HEK293T (cell line): Measurements from ENCODE around the gene ID3.

Experiments
- ARNT ChIP-seq: fragments of 450-650 bp; IDR thresholded peaks from 2 replicates; pipeline ENCODE4 v1.6.1; 2017; ENCODE audit warnings: mild to moderate bottlenecking
- FOXK2 ChIP-seq: fragments of 450-650 bp; IDR thresholded peaks from 2 replicates; pipeline ENCODE4 v1.6.1; 2016; ENCODE audit warnings: mild to moderate bottlenecking
- FOXM1 ChIP-seq: fragments of 450-650 bp; IDR thresholded peaks from 2 replicates; pipeline ENCODE4 v1.6.1; 2017; ENCODE audit warnings: mild to moderate bottlenecking, borderline replicate concordance
- TARDBP ChIP-seq: fragments of 450-650 bp; IDR thresholded peaks from 2 replicates; pipeline ENCODE4 v1.6.1; 2016
- ZNF384 ChIP-seq: fragments of 450-650 bp; IDR thresholded peaks from 2 replicates; pipeline ENCODE4 v1.6.1; 2016

DNA sequence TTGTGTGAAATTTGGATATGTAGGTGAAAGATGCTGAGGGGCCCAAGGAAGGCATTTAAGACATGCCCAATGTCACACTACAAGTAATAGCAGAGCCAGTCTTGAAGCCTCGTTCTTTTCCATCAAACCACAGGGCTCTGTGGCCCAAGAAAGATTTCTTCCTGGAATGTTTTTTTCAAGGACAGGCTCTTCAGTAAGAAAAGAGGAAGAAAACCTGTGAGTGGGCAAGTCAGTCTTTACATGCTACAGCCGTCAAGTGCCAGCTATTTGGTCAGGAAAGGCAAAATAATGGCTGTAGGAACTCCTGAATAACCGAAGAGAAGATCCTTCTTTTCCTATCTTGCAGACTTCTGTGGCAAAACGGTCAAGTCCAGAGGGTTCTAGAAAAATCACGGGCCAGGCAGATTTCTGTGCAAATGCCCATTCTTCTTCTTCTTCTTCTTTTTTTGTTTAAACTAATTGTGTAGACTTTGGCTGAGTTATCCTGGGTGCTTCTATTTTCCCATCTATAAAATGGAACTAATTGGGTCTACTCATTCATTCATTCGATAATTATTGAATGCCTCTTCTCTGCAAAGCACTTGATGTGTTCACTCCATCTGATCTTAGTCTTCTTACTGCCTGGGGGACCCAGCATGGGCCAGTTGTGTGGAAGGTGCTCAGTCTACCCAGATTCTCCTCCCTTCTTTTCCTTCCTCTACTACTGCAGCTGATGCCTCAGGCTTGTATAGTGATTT is 1.9 kb upstream of the ID3 start:
- no peak for TF ChIP-seq ARNT
- TF ChIP-seq ZNF384: no peak
- TF ChIP-seq FOXM1: no peak
- no peak for TF ChIP-seq TARDBP
- TF ChIP-seq FOXK2: no peak
